ENCODE measurements around the gene SQSTM1. TPM values are rescaled to one million over a fixed set of nuclear protein-coding genes. Genes with fewer than 3 reads are reported as not detected.
A peak's percentile ranks its signal among the peaks of the same experiment; 100 is the strongest.

Gene SQSTM1
- total RNA-seq, 1 experiment from 2014 or later, result 78.5 TPM

DNA sequence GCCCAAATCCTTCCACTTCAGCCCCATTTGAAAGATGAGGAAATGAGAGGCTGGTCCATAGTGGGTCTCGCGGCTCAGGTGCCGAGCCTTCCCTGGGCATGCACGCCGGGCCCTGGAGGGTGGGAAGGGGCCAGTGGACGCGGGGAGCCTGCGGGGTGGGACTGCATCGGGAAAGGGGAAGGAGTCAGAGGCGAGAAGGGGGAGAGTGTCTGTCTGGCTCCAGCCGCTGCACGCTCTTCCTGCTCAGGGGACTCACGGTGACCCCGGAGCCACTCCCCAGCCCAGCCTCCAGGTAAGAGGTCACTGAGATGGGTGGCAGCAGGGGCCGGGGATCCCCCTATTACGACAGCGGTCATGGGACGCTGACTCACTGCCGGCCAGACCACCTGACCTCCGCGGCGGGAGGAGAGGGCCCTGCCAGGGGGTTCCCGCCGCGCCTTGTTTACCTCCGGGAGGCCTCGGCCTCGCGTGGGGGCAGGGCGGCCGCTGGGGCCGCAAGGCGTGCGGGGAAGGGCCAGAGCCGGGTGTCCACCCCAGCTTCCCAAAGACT is 1.9 kb upstream of the SQSTM1 start (continued):
- TF ChIP-seq, protein P1, sequence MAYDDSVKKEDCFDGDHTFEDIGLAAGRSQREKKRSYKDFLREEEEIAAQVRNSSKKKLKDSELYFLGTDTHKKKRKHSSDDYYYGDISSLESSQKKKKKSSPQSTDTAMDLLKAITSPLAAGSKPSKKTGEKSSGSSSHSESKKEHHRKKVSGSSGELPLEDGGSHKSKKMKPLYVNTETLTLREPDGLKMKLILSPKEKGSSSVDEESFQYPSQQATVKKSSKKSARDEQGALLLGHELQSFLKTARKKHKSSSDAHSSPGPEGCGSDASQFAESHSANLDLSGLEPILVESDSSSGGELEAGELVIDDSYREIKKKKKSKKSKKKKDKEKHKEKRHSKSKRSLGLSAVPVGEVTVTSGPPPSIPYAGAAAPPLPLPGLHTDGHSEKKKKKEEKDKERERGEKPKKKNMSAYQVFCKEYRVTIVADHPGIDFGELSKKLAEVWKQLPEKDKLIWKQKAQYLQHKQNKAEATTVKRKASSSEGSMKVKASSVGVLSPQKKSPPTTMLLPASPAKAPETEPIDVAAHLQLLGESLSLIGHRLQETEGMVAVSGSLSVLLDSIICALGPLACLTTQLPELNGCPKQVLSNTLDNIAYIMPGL (CRISPR knock-in tag; IDR thresholded peaks at IDR 0.05), result peak; percentile 81; the same call in 1 of the 2 replicates
- TF ChIP-seq FOXP1 (CRISPR knock-in tag; IDR thresholded peaks at IDR 0.05; ENCODE audit: borderline replicate concordance) (no peak), EMX1 (CRISPR knock-in tag; IDR thresholded peaks at IDR 0.05) (0 out of 2 replicates have a peak, but pooled peaks have one; percentile 20), ELF4 (CRISPR knock-in tag; IDR thresholded peaks at IDR 0.05; ENCODE audit: low read depth) (no peak), SMAD3 (CRISPR knock-in tag; IDR thresholded peaks at IDR 0.05; ENCODE audit: borderline replicate concordance) (peak; percentile 83), ZNF317 (CRISPR knock-in tag; IDR thresholded peaks at IDR 0.05; ENCODE audit: borderline replicate concordance, low read depth) (no peak), TEAD1 (CRISPR knock-in tag; IDR thresholded peaks at IDR 0.05) (no peak), ESRRA (CRISPR knock-in tag; IDR thresholded peaks at IDR 0.05; ENCODE audit: borderline replicate concordance) (no peak), NFATC4 (CRISPR knock-in tag; IDR thresholded peaks at IDR 0.05) (no peak), SOX15 (CRISPR knock-in tag; IDR thresholded peaks at IDR 0.05) (no peak), ZBTB21 (CRISPR knock-in tag; IDR thresholded peaks at IDR 0.05; ENCODE audit: borderline replicate concordance) (no peak), ZNF121 (CRISPR knock-in tag; IDR thresholded peaks at IDR 0.05) (no peak), TP53 (CRISPR knock-in tag; IDR thresholded peaks at IDR 0.05) (no peak)
- TF ChIP-seq, protein P2, sequence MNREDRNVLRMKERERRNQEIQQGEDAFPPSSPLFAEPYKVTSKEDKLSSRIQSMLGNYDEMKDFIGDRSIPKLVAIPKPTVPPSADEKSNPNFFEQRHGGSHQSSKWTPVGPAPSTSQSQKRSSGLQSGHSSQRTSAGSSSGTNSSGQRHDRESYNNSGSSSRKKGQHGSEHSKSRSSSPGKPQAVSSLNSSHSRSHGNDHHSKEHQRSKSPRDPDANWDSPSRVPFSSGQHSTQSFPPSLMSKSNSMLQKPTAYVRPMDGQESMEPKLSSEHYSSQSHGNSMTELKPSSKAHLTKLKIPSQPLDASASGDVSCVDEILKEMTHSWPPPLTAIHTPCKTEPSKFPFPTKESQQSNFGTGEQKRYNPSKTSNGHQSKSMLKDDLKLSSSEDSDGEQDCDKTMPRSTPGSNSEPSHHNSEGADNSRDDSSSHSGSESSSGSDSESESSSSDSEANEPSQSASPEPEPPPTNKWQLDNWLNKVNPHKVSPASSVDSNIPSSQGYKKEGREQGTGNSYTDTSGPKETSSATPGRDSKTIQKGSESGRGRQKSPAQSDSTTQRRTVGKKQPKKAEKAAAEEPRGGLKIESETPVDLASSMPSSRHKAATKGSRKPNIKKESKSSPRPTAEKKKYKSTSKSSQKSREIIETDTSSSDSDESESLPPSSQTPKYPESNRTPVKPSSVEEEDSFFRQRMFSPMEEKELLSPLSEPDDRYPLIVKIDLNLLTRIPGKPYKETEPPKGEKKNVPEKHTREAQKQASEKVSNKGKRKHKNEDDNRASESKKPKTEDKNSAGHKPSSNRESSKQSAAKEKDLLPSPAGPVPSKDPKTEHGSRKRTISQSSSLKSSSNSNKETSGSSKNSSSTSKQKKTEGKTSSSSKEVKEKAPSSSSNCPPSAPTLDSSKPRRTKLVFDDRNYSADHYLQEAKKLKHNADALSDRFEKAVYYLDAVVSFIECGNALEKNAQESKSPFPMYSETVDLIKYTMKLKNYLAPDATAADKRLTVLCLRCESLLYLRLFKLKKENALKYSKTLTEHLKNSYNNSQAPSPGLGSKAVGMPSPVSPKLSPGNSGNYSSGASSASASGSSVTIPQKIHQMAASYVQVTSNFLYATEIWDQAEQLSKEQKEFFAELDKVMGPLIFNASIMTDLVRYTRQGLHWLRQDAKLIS (CRISPR knock-in tag; IDR thresholded peaks at IDR 0.05; ENCODE audit: borderline replicate concordance), result no peak
- TF ChIP-seq, protein P3, sequence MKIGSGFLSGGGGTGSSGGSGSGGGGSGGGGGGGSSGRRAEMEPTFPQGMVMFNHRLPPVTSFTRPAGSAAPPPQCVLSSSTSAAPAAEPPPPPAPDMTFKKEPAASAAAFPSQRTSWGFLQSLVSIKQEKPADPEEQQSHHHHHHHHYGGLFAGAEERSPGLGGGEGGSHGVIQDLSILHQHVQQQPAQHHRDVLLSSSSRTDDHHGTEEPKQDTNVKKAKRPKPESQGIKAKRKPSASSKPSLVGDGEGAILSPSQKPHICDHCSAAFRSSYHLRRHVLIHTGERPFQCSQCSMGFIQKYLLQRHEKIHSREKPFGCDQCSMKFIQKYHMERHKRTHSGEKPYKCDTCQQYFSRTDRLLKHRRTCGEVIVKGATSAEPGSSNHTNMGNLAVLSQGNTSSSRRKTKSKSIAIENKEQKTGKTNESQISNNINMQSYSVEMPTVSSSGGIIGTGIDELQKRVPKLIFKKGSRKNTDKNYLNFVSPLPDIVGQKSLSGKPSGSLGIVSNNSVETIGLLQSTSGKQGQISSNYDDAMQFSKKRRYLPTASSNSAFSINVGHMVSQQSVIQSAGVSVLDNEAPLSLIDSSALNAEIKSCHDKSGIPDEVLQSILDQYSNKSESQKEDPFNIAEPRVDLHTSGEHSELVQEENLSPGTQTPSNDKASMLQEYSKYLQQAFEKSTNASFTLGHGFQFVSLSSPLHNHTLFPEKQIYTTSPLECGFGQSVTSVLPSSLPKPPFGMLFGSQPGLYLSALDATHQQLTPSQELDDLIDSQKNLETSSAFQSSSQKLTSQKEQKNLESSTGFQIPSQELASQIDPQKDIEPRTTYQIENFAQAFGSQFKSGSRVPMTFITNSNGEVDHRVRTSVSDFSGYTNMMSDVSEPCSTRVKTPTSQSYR (CRISPR knock-in tag; IDR thresholded peaks at IDR 0.05), result no peak
- TF ChIP-seq, protein P4, sequence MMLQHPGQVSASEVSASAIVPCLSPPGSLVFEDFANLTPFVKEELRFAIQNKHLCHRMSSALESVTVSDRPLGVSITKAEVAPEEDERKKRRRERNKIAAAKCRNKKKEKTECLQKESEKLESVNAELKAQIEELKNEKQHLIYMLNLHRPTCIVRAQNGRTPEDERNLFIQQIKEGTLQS (CRISPR knock-in tag; conservative IDR thresholded peaks at IDR 0.05), result no peak
- TF ChIP-seq, protein P5, sequence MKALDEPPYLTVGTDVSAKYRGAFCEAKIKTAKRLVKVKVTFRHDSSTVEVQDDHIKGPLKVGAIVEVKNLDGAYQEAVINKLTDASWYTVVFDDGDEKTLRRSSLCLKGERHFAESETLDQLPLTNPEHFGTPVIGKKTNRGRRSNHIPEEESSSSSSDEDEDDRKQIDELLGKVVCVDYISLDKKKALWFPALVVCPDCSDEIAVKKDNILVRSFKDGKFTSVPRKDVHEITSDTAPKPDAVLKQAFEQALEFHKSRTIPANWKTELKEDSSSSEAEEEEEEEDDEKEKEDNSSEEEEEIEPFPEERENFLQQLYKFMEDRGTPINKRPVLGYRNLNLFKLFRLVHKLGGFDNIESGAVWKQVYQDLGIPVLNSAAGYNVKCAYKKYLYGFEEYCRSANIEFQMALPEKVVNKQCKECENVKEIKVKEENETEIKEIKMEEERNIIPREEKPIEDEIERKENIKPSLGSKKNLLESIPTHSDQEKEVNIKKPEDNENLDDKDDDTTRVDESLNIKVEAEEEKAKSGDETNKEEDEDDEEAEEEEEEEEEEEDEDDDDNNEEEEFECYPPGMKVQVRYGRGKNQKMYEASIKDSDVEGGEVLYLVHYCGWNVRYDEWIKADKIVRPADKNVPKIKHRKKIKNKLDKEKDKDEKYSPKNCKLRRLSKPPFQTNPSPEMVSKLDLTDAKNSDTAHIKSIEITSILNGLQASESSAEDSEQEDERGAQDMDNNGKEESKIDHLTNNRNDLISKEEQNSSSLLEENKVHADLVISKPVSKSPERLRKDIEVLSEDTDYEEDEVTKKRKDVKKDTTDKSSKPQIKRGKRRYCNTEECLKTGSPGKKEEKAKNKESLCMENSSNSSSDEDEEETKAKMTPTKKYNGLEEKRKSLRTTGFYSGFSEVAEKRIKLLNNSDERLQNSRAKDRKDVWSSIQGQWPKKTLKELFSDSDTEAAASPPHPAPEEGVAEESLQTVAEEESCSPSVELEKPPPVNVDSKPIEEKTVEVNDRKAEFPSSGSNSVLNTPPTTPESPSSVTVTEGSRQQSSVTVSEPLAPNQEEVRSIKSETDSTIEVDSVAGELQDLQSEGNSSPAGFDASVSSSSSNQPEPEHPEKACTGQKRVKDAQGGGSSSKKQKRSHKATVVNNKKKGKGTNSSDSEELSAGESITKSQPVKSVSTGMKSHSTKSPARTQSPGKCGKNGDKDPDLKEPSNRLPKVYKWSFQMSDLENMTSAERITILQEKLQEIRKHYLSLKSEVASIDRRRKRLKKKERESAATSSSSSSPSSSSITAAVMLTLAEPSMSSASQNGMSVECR (CRISPR knock-in tag; IDR thresholded peaks at IDR 0.05; ENCODE audit: borderline replicate concordance), result no peak
- TF ChIP-seq, protein P6, sequence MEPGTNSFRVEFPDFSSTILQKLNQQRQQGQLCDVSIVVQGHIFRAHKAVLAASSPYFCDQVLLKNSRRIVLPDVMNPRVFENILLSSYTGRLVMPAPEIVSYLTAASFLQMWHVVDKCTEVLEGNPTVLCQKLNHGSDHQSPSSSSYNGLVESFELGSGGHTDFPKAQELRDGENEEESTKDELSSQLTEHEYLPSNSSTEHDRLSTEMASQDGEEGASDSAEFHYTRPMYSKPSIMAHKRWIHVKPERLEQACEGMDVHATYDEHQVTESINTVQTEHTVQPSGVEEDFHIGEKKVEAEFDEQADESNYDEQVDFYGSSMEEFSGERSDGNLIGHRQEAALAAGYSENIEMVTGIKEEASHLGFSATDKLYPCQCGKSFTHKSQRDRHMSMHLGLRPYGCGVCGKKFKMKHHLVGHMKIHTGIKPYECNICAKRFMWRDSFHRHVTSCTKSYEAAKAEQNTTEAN (CRISPR knock-in tag; IDR thresholded peaks at IDR 0.05), result no peak
- TF ChIP-seq, protein P7, sequence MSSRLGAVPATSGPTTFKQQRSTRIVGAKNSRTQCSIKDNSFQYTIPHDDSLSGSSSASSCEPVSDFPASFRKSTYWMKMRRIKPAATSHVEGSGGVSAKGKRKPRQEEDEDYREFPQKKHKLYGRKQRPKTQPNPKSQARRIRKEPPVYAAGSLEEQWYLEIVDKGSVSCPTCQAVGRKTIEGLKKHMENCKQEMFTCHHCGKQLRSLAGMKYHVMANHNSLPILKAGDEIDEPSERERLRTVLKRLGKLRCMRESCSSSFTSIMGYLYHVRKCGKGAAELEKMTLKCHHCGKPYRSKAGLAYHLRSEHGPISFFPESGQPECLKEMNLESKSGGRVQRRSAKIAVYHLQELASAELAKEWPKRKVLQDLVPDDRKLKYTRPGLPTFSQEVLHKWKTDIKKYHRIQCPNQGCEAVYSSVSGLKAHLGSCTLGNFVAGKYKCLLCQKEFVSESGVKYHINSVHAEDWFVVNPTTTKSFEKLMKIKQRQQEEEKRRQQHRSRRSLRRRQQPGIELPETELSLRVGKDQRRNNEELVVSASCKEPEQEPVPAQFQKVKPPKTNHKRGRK (CRISPR knock-in tag; IDR thresholded peaks at IDR 0.05; ENCODE audit: borderline replicate concordance), result no peak
- TF ChIP-seq, protein P8, sequence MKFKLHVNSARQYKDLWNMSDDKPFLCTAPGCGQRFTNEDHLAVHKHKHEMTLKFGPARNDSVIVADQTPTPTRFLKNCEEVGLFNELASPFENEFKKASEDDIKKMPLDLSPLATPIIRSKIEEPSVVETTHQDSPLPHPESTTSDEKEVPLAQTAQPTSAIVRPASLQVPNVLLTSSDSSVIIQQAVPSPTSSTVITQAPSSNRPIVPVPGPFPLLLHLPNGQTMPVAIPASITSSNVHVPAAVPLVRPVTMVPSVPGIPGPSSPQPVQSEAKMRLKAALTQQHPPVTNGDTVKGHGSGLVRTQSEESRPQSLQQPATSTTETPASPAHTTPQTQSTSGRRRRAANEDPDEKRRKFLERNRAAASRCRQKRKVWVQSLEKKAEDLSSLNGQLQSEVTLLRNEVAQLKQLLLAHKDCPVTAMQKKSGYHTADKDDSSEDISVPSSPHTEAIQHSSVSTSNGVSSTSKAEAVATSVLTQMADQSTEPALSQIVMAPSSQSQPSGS (CRISPR knock-in tag; IDR thresholded peaks at IDR 0.05; ENCODE audit: borderline replicate concordance, low read depth), result no peak

Data from WTC11 (cell line).